ENCODE measurements around the gene ACOX1. TPM values are rescaled to one million over a fixed set of nuclear protein-coding genes. Genes with fewer than 3 reads are reported as not detected.
"Not testable (repeated sequence)": the region's sequence is repeated elsewhere in the genome, so short reads cannot be mapped to it uniquely, and the experiment has no call there.

ACOX1 gene
- total RNA-seq, 2 experiments from 2014 or later: 28.0 to 29.8 TPM

GRCh38 chr17:75970626-75971025 lies 8.3 kb downstream of the ACOX1 start:
- DNase-seq: no peak
- Mint-ChIP-seq H3K9me3 (no peaks in the 10 kb centered on the region), H3K4me1 (peaks cover 14% of the 10 kb centered on the region), H3K36me3 (ENCODE audit: low read depth) (peaks cover 17% of the 10 kb centered on the region), H3K27ac (no peak overlapping the region), H3K4me3 (no peak overlapping the region), H3K27me3 (no peaks in the 10 kb centered on the region)
- ChIA-PET CTCF (interaction anchor here (0.6 to 1.5 kb wide), 3 partner anchors 30 to 333 kb away, joined by 3 to 4 read pairs (median 3); partner anchors contain the start of gene CDK3), POLR2A (interaction anchor here (1.5 kb wide), 1 partner anchor 8 kb away, joined by 5 read pairs; the partner anchor contains the start of genes ACOX1 and TEN1)

GRCh38 chr17:75970011-75970523 lies 8.9 kb downstream of the ACOX1 start:
- H3K36me3 Mint-ChIP-seq (ENCODE audit: low read depth): peaks cover 17% of the 10 kb centered on the region
- peaks cover 12% of the 10 kb centered on the region for H3K4me1 Mint-ChIP-seq
- POLR2A ChIA-PET: interaction anchor here (1.5 kb wide), 1 partner anchor 9 kb away, joined by 5 read pairs; the partner anchor contains the start of genes ACOX1 and TEN1
- no peak overlapping the region for H3K27ac Mint-ChIP-seq
- CTCF ChIA-PET: interaction anchor here (1.5 kb wide), 1 partner anchor 30 kb away, joined by 4 read pairs; the partner anchor contains the start of gene CDK3
- no peak overlapping the region for H3K4me3 Mint-ChIP-seq
- no peak for DNase-seq
- H3K27me3 Mint-ChIP-seq: no peaks in the 10 kb centered on the region
- no peaks in the 10 kb centered on the region for H3K9me3 Mint-ChIP-seq

- POLR2A ChIA-PET: interaction anchor here (0.8 kb wide), 1 partner anchor 10 kb away, joined by 4 read pairs; the partner anchor contains the start of genes ACOX1 and TEN1
- peaks cover 12% of the 10 kb centered on the region for H3K4me1 Mint-ChIP-seq
- H3K4me3 Mint-ChIP-seq, H3K9me3 Mint-ChIP-seq, H3K27me3 Mint-ChIP-seq, H3K27ac Mint-ChIP-seq, DNase-seq: not testable (repeated sequence)
- peaks cover 13% of the 10 kb centered on the region for H3K36me3 Mint-ChIP-seq (ENCODE audit: low read depth)
- CTCF ChIA-PET: interaction anchor here (1.0 kb wide), 1 partner anchor 31 kb away, joined by 3 read pairs; the partner anchor contains the start of gene CDK3
Observed at GRCh38 chr17:75969044-75969443, 9.9 kb downstream of the ACOX1 start.

- no peak for DNase-seq
- no peaks in the 10 kb centered on the region for H3K27me3 Mint-ChIP-seq
- POLR2A ChIA-PET: interaction anchor here (1.6 kb wide), 1 partner anchor 13 kb away, joined by 5 read pairs; the partner anchor contains the start of genes ACOX1 and TEN1
- CTCF ChIA-PET: interaction anchor here (0.6 to 0.9 kb wide), 4 partner anchors 11 to 39 kb away, joined by 3 to 5 read pairs (median 4); partner anchors contain the start of gene ACOX1
- H3K4me1 Mint-ChIP-seq: peaks cover 8% of the 10 kb centered on the region
- no peak overlapping the region for H3K27ac Mint-ChIP-seq
- H3K4me3 Mint-ChIP-seq: no peak overlapping the region
- no peaks in the 10 kb centered on the region for H3K36me3 Mint-ChIP-seq (ENCODE audit: low read depth)
- no peaks in the 10 kb centered on the region for H3K9me3 Mint-ChIP-seq
Observed at GRCh38 chr17:75965468-75965867, 13.5 kb downstream of the ACOX1 start.

- Mint-ChIP-seq H3K27me3 (no peaks in the 10 kb centered on the region), H3K4me1 (no peaks in the 10 kb centered on the region), H3K27ac (no peak overlapping the region), H3K9me3 (no peaks in the 10 kb centered on the region), H3K36me3 (ENCODE audit: low read depth) (peaks cover 18% of the 10 kb centered on the region), H3K4me3 (no peak overlapping the region)
- no peak for DNase-seq
- ChIA-PET CTCF (interaction anchor here (0.8 to 1.2 kb wide), 3 partner anchors 12 to 206 kb away, joined by 3 to 4 read pairs (median 3); partner anchors contain the start of gene CDK3), POLR2A (no interaction called here)
Observed at GRCh38 chr17:75959839-75960511, 19.0 kb downstream of the ACOX1 start.

GRCh38 chr17:75959051-75959838 lies 19.7 kb downstream of the ACOX1 start:
- CTCF ChIA-PET: interaction anchor here (0.8 kb wide), 1 partner anchor 206 kb away, joined by 3 read pairs; no protein-coding TSS in a partner anchor
- H3K4me3 Mint-ChIP-seq: no peak overlapping the region
- no peak for DNase-seq
- no peaks in the 10 kb centered on the region for H3K4me1 Mint-ChIP-seq
- H3K27me3 Mint-ChIP-seq: no peaks in the 10 kb centered on the region
- H3K27ac Mint-ChIP-seq: no peak overlapping the region
- peaks cover 19% of the 10 kb centered on the region for H3K36me3 Mint-ChIP-seq (ENCODE audit: low read depth)
- POLR2A ChIA-PET: no interaction called here
- no peaks in the 10 kb centered on the region for H3K9me3 Mint-ChIP-seq

- H3K4me1 Mint-ChIP-seq: peaks cover 18% of the 10 kb centered on the region
- H3K27me3 Mint-ChIP-seq: no peaks in the 10 kb centered on the region
- H3K9me3 Mint-ChIP-seq: no peaks in the 10 kb centered on the region
- POLR2A ChIA-PET: interaction anchor here (2.2 kb wide), 1 partner anchor 10 kb away, joined by 8 read pairs; the partner anchor contains the start of gene FBF1
- CTCF ChIA-PET: no interaction called here
- DNase-seq: no peak
- peaks cover 50% of the 10 kb centered on the region for H3K36me3 Mint-ChIP-seq (ENCODE audit: low read depth)
- H3K27ac Mint-ChIP-seq: peak overlapping the region; percentile 55
- H3K4me3 Mint-ChIP-seq: no peak overlapping the region
Observed at GRCh38 chr17:75950855-75951554, 28.0 kb downstream of the ACOX1 start.

GRCh38 chr17:75950421-75950820 lies 28.5 kb downstream of the ACOX1 start:
- POLR2A ChIA-PET: interaction anchor here (1.0 to 2.2 kb wide), 2 partner anchors 9 to 10 kb away, joined by 6 to 8 read pairs; partner anchors contain the start of gene FBF1
- Mint-ChIP-seq H3K9me3 (no peaks in the 10 kb centered on the region), H3K27me3 (no peaks in the 10 kb centered on the region), H3K4me3 (no peak overlapping the region), H3K36me3 (ENCODE audit: low read depth) (peaks cover 46% of the 10 kb centered on the region), H3K27ac (no peak overlapping the region), H3K4me1 (peaks cover 18% of the 10 kb centered on the region)
- CTCF ChIA-PET: no interaction called here
- DNase-seq: no peak

- Mint-ChIP-seq H3K27me3 (no peaks in the 10 kb centered on the region), H3K36me3 (ENCODE audit: low read depth) (peaks cover 22% of the 10 kb centered on the region), H3K9me3 (no peaks in the 10 kb centered on the region), H3K4me3 (no peak overlapping the region), H3K4me1 (peaks cover 12% of the 10 kb centered on the region), H3K27ac (no peak overlapping the region)
- CTCF ChIA-PET: no interaction called here
- POLR2A ChIA-PET: no interaction called here
- DNase-seq: no peak
Observed at GRCh38 chr17:75945211-75945610, 33.8 kb downstream of the ACOX1 start.

- no peak overlapping the region for H3K4me3 Mint-ChIP-seq
- CTCF ChIA-PET: interaction anchor here (1.8 kb wide), 1 partner anchor 621 kb away, joined by 3 read pairs; no protein-coding TSS in a partner anchor
- H3K27ac Mint-ChIP-seq: no peak overlapping the region
- POLR2A ChIA-PET: no interaction called here
- DNase-seq: no peak
- H3K27me3 Mint-ChIP-seq: no peaks in the 10 kb centered on the region
- no peaks in the 10 kb centered on the region for H3K9me3 Mint-ChIP-seq
- peaks cover 15% of the 10 kb centered on the region for H3K4me1 Mint-ChIP-seq
- H3K36me3 Mint-ChIP-seq (ENCODE audit: low read depth): peaks cover 10% of the 10 kb centered on the region
Observed at GRCh38 chr17:75943491-75943890, 35.5 kb downstream of the ACOX1 start.

GRCh38 chr17:75942473-75942872 lies 36.5 kb downstream of the ACOX1 start:
- CTCF ChIA-PET: interaction anchor here (0.7 to 1.8 kb wide), 2 partner anchors 488 to 620 kb away, joined by 3 to 5 read pairs; no protein-coding TSS in a partner anchor
- Mint-ChIP-seq H3K9me3 (no peaks in the 10 kb centered on the region), H3K27me3 (no peaks in the 10 kb centered on the region), H3K4me3 (no peak overlapping the region), H3K36me3 (ENCODE audit: low read depth) (peaks cover 9% of the 10 kb centered on the region), H3K4me1 (peaks cover 15% of the 10 kb centered on the region), H3K27ac (no peak overlapping the region)
- POLR2A ChIA-PET: no interaction called here
- DNase-seq: no peak

GRCh38 chr17:75941442-75941819 lies 37.5 kb downstream of the ACOX1 start:
- ChIA-PET POLR2A (interaction anchor here (0.9 to 2.0 kb wide), 14 partner anchors 8 to 652 kb away, joined by 3 to 8 read pairs (median 3); partner anchors contain the start of genes ACOX1, MRPL38, SLC25A19 and TEN1), CTCF (interaction anchor here (0.8 to 1.2 kb wide), 4 partner anchors 14 to 73 kb away, joined by 3 to 8 read pairs (median 4); no protein-coding TSS in a partner anchor)
- H3K27me3 Mint-ChIP-seq: no peaks in the 10 kb centered on the region
- peak overlapping the region; percentile 51 for H3K27ac Mint-ChIP-seq
- no peak for DNase-seq
- peaks cover 15% of the 10 kb centered on the region for H3K4me1 Mint-ChIP-seq
- H3K9me3 Mint-ChIP-seq: no peaks in the 10 kb centered on the region
- peak overlapping the region; percentile 83 for H3K4me3 Mint-ChIP-seq
- H3K36me3 Mint-ChIP-seq (ENCODE audit: low read depth): peaks cover 5% of the 10 kb centered on the region
